Measurements from ENCODE around the gene GATD1.
A peak's percentile ranks its signal among the peaks of the same experiment; 100 is the strongest.

Gene GATD1

DNA sequence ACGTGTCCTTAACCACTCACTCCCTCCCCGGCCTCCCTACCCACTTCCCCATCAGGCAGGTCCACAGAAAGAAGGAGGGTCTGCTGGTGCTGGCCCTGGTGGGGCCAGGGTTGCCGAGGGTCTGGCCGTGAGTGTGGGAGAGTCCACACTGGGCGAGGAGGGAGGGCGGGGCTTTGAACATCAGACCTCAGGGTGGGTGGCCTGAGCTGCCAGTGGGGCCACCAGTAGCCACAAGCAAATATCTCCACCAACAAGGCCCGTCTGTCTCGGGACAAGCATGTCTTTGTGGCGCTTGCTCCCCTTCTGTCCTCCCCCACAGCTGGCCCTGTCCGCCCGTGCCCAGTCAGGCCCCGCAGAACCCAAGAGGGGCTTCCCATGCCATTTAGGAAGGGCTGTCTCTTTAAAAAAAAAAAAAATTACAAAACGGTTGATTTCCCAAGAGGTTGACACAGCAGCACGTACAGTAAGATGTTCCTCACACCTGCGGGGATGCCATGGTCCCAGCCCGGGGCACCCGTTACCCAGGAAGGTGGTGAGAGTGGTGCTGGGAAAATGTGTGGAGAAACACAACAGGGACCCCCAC is 47.7 kb downstream of the GATD1 start:
- peak in 50 of 58 donors; percentile 29 to 94 (median 73) for DNase-seq

DNA sequence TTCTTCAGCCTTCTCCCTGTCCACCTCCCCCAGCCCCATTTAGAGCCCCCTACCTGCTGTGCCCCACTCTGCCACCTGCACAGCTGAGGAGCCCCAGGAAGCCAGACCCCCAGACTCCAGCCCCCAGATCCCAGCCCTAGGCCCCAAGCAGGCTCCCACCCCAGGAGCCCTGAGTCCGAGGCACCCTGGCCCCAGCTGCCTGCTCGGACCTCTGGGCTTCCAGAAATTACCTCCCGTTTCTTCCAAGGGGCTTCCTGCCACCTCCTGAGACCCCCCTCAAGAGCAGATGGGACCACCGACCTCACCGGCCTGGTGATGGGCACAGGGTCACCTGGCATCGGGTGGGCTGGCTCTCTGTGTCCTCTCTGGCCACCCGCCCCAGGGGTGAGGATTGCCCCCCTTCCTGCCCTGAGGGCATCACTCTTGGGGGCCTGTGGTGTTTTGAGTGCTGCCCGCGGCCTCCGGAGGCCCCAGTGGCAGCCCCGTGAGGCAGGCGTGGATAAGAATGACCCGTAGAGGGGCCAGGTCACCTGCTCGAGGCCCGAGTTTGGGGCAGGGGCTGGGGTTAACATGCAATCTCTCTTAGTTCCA is 48.3 kb downstream of the GATD1 start:
- DNase-seq: no peak

- DNase-seq: peak in 47 of 58 donors; percentile 16 to 82 (median 61)
These were observed 49.2 kb downstream of the GATD1 start for GRCh38 chr11:727859-728748.

GRCh38 chr11:727281-727701 is 50.0 kb downstream of the GATD1 start:
- no peak for DNase-seq

DNA sequence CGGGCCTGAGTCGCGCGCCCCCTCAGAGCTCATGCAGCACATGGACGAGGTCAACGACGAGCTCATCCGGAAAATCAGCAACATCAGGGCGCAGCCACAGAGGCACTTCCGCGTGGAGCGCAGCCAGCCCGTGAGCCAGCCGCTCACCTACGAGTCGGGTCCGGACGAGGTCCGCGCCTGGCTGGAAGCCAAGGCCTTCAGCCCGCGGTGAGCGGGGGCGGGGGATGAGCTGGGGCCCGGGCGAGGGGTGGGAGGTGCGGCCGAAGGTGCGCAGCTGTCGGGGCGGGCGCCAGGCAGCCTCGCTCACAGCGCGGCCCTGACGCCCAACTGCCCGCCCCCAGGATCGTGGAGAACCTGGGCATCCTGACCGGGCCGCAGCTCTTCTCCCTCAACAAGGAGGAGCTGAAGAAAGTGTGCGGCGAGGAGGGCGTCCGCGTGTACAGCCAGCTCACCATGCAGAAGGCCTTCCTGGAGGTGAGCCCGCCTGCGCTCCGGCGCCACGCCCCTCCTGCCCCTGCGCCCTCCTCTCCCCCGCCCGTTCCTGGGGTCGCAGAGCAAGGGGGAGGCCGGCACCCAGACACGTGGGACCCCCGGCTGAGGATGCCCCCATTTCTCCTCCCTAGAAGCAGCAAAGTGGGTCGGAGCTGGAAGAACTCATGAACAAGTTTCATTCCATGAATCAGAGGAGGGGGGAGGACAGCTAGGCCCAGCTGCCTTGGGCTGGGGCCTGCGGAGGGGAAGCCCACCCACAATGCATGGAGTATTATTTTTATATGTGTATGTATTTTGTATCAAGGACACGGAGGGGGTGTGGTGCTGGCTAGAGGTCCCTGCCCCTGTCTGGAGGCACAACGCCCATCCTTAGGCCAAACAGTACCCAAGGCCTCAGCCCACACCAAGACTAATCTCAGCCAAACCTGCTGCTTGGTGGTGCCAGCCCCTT is 50.7 kb downstream of the GATD1 start:
- DNase-seq: no peak

DNA sequence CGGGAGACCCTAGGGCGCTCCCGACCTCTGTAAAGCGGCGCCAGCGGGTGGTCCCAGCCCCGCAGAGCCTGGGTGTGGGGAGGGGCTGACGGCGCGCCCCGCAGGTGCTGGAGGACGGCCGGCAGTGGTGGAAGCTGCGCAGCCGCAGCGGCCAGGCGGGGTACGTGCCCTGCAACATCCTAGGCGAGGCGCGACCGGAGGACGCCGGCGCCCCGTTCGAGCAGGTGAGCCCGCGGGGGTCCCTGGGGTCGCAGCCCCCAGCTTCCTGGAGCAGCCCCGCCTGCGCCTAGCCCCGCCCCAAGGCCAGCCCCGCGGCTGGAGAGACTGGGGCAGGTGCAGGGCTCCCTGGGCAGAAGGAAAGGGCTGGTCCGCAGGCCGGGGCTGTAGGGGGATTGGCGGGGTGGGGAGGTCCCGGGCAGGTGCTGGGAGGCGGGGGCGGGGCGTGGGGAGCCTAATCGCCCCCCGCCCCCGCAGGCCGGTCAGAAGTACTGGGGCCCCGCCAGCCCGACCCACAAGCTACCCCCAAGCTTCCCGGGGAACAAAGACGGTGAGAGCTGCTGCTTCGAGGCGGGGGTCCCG is 51.6 kb downstream of the GATD1 start:
- DNase-seq: no peak

DNA sequence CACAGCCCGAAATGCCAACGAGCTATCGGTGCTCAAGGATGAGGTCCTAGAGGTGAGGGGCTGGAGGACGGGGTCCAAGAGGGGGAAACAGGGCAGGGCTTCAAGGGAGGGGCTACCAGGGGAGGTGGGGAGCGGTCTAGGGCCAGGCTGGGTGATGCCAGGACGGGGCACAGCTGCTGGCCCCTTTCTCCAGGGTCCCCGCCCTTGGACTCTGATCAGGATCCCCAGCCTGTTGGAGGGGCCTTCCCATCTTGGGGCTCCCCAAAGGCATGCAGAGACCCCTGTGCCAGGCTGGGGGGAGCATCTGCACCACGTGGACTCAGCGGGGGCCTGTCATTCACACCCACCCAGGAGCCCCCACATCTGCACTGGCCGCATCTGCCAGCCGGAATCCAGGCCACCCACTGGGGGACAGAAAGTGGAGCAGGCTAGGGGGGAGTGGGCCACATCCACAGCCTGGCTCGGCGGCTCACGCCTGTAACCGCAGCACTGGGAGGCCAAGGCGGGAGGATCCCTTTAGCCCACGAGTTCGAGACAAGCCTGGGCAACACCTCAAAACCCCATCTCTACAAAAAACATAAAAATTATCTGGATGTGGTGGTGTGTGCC is 52.4 kb downstream of the GATD1 start:
- no peak for DNase-seq

DNA sequence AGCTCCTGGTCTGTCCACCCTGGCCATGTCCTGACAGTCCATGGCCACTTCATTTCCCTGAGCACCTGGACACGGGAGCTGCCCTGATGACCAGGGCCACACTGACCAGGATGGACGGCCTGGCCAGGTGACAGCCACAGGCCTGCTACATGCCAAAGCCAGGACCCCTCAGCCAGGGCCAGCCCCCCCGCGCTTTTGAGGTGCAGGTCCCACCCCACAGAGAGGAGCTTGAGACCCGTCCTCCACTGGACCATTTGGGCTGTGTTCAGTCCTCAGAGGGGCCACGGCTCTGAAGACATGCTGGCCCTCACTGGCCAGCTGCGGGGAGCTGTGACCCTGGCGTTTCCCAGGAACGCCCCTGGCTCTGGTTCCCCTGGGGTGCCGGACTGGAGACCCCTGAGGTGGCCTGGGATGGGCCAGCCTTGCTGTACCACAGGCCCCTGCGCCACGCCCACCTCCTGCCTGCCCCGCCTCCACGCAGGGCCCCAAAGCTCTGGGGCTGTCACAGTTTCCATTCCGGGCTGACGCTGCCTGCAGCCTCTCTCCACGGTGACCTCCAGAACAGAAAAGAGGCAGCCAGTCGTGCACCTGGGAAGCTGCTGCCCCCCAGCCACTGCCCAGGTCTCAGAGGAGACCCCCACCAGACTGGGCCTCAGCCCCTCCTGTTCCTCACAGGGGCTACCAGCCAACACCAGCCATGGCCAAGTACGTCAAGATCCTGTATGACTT is 53.1 kb downstream of the GATD1 start:
- no peak for DNase-seq

DNA sequence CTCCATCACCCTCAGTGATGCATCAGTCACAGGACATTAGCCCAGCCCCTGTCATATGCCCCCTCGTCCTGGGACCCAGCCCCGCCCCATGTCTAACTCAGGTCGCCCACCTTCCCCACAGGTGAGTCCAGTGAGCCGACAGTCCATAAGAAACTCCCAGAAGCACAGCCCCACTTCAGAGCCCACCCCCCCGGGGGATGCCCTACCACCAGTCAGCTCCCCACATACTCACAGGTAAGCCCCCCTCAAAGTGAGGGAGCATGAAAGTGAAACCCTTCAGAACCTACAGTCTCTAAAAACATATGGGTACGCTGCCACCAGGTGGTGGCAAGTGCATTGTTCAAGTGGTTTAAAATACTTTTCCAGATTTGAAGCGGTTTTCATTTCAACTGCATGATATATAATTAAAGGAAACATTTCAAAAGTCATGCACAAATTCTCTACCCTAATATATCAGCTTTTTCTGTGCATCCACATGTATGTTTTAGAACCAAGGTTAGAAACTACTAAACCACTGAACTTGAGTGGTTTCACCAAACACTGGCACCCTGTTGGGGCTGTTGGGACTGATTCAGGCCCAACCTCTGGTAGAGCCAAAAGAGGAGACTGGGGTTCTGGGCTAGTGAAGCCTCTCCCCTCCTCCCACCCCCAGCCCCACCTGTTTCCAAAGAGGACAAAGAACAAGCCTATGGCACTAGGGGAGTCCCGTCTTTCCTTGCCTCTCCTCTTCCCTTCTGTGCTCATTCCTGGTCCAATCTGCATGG is 54.0 kb downstream of the GATD1 start:
- DNase-seq: peak in 5 of 58 donors; percentile 16 to 36 (median 29)

DNA sequence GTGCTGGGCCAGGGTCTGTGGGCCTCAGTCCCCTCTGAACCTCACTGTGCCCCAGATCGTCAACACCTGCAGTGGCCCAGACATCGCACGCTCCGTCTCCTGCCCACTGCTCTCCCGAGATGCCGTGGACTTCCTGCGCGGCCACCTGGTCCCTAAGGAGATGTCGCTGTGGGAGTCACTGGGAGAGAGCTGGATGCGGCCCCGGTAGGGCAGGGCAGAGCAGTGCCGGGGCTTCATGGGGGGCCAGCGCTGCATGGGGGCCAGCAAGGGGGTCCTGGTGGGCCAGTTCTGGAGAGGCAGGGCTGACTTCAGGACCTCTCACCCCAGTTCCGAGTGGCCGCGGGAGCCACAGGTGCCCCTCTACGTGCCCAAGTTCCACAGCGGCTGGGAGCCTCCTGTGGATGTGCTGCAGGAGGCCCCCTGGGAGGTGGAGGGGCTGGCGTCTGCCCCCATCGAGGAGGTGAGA is 54.9 kb downstream of the GATD1 start:
- DNase-seq: no peak

DNA sequence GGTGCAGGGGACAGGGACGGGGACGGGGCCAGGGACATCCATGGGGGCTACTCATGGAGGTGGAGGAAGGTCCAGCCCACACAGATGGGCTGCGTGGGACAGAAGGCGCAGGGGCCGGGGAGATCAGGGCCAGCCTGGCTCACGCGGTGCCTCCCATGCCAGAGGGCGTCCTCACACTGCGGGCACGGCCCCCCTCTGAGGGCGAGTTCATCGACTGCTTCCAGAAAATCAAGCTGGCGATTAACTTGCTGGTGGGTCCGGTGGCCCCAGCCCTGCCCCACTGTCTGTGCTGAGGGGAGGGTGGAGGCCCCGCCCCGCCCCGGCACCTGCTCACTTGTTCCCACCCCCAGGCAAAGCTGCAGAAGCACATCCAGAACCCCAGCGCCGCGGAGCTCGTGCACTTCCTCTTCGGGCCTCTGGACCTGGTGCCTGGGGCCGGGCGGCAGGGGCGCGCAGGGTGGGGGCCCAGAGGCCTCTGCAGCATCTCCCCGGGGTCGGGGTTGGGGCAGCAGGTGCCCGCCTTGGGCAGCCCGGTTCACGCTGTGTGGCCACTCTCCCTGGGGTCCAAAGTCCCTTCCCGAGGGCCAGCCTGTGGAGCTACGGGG is 55.4 kb downstream of the GATD1 start:
- DNase-seq: no peak

DNA sequence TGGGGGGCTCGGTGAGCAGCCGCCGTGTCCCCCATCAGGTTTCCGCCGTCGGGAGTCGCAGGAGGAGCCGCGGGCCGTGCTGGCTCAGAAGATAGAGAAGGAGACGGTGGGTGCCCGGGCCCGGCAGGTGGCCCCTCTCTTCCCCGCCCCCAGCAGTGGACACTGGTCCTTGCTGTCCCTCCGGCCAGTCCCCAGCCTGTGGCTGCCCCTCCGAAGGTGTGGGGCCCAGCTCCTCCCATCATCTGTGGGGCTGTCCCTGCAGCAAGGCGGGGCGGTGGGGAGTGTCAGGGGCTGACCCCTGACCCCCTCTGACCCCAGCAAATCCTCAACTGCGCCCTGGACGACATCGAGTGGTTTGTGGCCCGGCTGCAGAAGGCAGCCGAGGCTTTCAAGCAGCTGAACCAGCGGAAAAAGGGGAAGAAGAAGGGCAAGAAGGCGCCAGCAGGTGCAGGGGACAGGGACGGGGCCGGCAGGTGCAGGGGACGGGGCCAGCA is 56.0 kb downstream of the GATD1 start:
- DNase-seq: no peak

DNA sequence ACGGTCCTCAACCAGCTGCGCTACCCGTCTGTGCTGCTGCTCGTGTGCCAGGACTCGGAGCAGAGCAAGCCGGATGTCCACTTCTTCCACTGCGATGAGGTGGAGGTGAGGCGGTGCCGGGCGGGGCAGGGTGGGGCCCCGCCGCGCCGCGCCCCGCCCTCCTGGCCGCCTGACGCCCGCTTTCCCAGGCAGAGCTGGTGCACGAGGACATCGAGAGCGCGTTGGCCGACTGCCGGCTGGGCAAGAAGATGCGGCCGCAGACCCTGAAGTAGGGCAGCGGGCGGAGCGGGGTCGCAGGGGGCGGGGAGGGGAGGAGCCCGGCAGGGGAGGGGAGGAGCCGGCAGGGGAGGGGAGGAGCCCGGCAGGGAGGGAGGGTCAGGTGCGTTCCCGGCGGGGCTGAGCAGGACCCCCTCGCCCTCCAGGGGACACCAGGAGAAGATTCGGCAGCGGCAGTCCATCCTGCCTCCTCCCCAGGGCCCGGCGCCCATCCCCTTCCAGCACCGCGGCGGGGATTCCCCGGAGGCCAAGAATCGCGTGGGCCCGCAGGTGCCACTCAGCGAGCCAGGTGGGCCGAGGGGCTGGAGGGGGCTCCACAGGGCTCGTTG is 56.5 kb downstream of the GATD1 start:
- peak in 14 of 58 donors; percentile 10 to 74 (median 37) for DNase-seq

- DNase-seq: no peak
These were observed 57.2 kb downstream of the GATD1 start for GRCh38 chr11:720017-720641.

DNA sequence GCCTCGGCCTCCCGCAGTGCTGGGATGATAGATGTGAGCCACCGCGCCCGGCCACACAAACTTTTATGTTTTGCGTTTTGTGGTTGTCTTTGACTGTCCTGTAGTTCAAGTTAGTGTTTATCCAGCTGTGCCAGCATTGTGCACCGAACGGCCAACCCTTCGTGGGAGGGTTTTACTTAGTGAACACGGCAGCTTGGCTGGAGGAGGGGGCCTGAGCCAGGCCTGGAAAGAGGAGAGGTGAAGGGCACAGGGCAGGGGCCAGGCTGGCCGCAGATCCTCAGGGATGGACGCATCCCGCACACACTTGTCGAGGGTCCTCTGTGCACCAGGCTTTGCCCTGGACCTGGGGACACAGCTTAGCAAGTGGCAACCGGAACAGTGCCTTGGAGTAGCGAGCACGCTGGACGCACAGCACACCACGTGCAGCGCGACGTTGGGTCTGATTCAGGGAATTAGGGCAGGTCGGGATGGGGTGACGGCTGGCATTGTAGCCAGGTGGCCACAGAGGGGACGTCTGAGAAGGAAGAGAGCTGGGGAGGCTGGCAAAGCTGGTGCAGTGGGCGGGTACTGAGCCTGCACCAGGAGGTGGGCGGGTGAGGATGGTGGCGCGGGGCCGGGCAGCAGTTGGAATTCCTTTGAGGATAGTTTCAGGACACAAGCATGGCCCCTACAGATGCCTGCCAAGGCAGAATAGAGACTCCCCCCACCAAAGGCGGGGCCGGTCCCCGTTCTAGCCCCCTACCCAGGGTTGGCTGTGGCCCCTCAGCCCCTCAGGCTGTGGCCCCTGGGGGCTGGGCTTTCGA is 57.9 kb downstream of the GATD1 start:
- DNase-seq: no peak
